ENCODE data around the gene ENPP5.

DNA sequence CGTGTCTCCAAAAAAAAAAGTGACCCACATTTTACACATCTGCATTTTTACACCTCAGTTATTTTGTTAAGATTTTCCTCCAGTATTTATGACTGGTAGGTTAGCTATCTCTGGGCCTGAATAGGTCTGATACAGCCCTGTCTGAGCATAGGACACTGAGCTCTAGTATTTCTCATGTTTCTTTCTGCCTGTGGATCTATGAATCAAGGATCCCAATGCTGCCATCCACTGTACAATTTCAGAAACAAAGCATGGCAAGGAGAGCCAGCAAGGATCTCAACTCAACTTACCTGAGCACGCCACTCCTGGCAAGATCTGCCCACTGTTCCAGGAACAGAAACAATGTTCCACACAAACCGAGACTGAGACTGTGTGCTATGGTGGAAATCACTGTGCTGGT is 36.4 kb upstream of the ENPP5 start:
- no peak for TF ChIP-seq POLR2A (IDR thresholded peaks at IDR 0.05)
- TF ChIP-seq, protein P1, sequence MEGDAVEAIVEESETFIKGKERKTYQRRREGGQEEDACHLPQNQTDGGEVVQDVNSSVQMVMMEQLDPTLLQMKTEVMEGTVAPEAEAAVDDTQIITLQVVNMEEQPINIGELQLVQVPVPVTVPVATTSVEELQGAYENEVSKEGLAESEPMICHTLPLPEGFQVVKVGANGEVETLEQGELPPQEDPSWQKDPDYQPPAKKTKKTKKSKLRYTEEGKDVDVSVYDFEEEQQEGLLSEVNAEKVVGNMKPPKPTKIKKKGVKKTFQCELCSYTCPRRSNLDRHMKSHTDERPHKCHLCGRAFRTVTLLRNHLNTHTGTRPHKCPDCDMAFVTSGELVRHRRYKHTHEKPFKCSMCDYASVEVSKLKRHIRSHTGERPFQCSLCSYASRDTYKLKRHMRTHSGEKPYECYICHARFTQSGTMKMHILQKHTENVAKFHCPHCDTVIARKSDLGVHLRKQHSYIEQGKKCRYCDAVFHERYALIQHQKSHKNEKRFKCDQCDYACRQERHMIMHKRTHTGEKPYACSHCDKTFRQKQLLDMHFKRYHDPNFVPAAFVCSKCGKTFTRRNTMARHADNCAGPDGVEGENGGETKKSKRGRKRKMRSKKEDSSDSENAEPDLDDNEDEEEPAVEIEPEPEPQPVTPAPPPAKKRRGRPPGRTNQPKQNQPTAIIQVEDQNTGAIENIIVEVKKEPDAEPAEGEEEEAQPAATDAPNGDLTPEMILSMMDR (IDR thresholded peaks at IDR 0.05) = no peak

All from gastroesophageal sphincter (tissue), 3 donors.